Endothelial cell of umbilical vein (primary cell): ENCODE measurements around the gene IMPG1. TPM values are rescaled to one million over a fixed set of nuclear protein-coding genes. Genes with fewer than 3 reads are reported as not detected.

ENCODE experiments used
- BruUV-seq: library from RNA; stranded (reverse); fragments of 400-500 nt; replicated peaks from 2 replicates; lab custom pipeline; 2021; lab: Mats Ljungman, UMichigan
- CTCF ChIA-PET: fragments of 300-600, 350-600 bp; sonication (Branson Sonifier 250); formaldehyde crosslinking; loops from one replicate; lab custom pipeline; 2021; ENCODE audit warnings: antibody characterized with exemption, inconsistent platforms; lab: Charles Lee
- POLR2A ChIA-PET: fragments of 300-600, 350-600 bp; sonication (Branson Sonifier 250); formaldehyde crosslinking; loops from one replicate; lab custom pipeline; 2021; ENCODE audit warnings: antibody characterized with exemption, inconsistent platforms; lab: Charles Lee
- DNase-seq: peaks from one replicate; pipeline ENCODE4 v3.0.0-alpha.2; 2011; ENCODE audit warnings: low read depth, low spot score
- FAIRE-seq: peaks from 2 replicates; lab custom pipeline; 2011; peaks lifted over from hg19 to GRCh38; lab: Jason Lieb, UNC
- H2AFZ ChIP-seq: 2 replicates; pipeline ENCODE4 v1.6.0; 2012; ENCODE audit warnings: low read depth, low read length, control low read depth, inconsistent platforms
- H3K27ac ChIP-seq: 2 replicates; pipeline ENCODE4 v1.5.1; 2011; ENCODE audit warnings: low read depth, mild to moderate bottlenecking, control low read depth, low read length, moderate library complexity; ENCODE audit not compliant: insufficient read depth
- H3K27me3 ChIP-seq, 2 experiments: 2 replicates each; pipeline versions ENCODE4 v1.6.0 to v1.6.1; 2011; ENCODE audit warnings: low read length in 2 of 2, mixed read lengths in 1 of 2; ENCODE audit not compliant: control insufficient read depth in 2 of 2, insufficient read depth in 2 of 2
- H3K36me3 ChIP-seq, 2 experiments: 2 replicates in 1 of 2; 3 replicates in 1 of 2; pipeline ENCODE4 v1.5.1; 2011; ENCODE audit warnings: low read length in 2 of 2, mild to moderate bottlenecking in 1 of 2, moderate library complexity in 1 of 2; ENCODE audit not compliant: control insufficient read depth in 2 of 2, insufficient read depth in 2 of 2; ENCODE audit errors: extremely low read depth in 1 of 2
- H3K4me1 ChIP-seq: 3 replicates; pipeline ENCODE4 v1.5.1; 2011; ENCODE audit warnings: mild to moderate bottlenecking, low read length; ENCODE audit not compliant: control insufficient read depth, insufficient read depth; ENCODE audit errors: extremely low read depth
- H3K4me2 ChIP-seq: 2 replicates; pipeline ENCODE4 v1.6.1; 2011; ENCODE audit warnings: low read length, control low read depth, mixed read lengths; ENCODE audit not compliant: insufficient read depth
- H3K4me3 ChIP-seq, 3 experiments: fragments of 200-600 bp in 1 of 3; sonication (generic), shearing (Covaris generic) in 1 of 3; replicated peaks in 1 of 3; 2 replicates each; pipeline ENCODE4 v1.5.1; 2011 to 2016; ENCODE audit warnings: control low read depth in 3 of 3, low read length in 3 of 3, mild to moderate bottlenecking in 2 of 3, inconsistent platforms in 1 of 3, low read depth in 1 of 3, moderate library complexity in 1 of 3; ENCODE audit not compliant: insufficient read depth in 1 of 3
- H3K79me2 ChIP-seq: 2 replicates; pipeline ENCODE4 v1.6.0; 2012; ENCODE audit warnings: low read length, inconsistent platforms; ENCODE audit not compliant: control insufficient read depth, insufficient read depth
- H3K9ac ChIP-seq: replicated peaks from 2 replicates; pipeline ENCODE3; 2011; ENCODE audit warnings: low read length, control low read depth; ENCODE audit not compliant: insufficient read depth; ENCODE audit errors: extremely low read depth
- H3K9me1 ChIP-seq: replicated peaks from 3 replicates; pipeline ENCODE4 v1.6.0; 2011; ENCODE audit warnings: mild to moderate bottlenecking, low read length; ENCODE audit not compliant: control insufficient read depth, insufficient read depth; ENCODE audit errors: extremely low read depth
- H3K9me3 ChIP-seq: replicated peaks from 2 replicates; pipeline ENCODE4 v1.5.1; 2012; ENCODE audit warnings: low read length, inconsistent platforms; ENCODE audit not compliant: control insufficient read depth, insufficient read depth
- H4K20me1 ChIP-seq: replicated peaks from 2 replicates; pipeline ENCODE3; 2011; ENCODE audit warnings: mild to moderate bottlenecking, low read length; ENCODE audit not compliant: control insufficient read depth, insufficient read depth; ENCODE audit errors: extremely low read depth
- EZH2 ChIP-seq: IDR thresholded peaks from 2 replicates; pipeline ENCODE4 v1.6.1; 2012; ENCODE audit warnings: borderline replicate concordance, low read depth, mild to moderate bottlenecking, moderate library complexity, low read length, inconsistent platforms; ENCODE audit not compliant: severe bottlenecking
- FOS ChIP-seq: IDR thresholded peaks from 2 replicates; pipeline ENCODE4 v1.6.1; 2011; ENCODE audit warnings: mild to moderate bottlenecking, low read length, moderate library complexity, borderline replicate concordance; ENCODE audit not compliant: insufficient read depth
- GATA2 ChIP-seq: IDR thresholded peaks from 2 replicates; pipeline ENCODE4 v1.7.0; 2011; ENCODE audit warnings: low read depth, mild to moderate bottlenecking, moderate library complexity, mixed read lengths, low read length; ENCODE audit not compliant: insufficient read length, insufficient read depth
- JUN ChIP-seq: IDR thresholded peaks from 2 replicates; pipeline ENCODE4 v1.6.1; 2011; ENCODE audit warnings: borderline replicate concordance, low read depth; ENCODE audit not compliant: insufficient read length, insufficient read depth
- MYC ChIP-seq: IDR thresholded peaks from one replicate; pipeline ENCODE4 v1.6.1; 2011; ENCODE audit warnings: mild to moderate bottlenecking, low read depth, low read length
- POLR2A ChIP-seq: IDR thresholded peaks from 2 replicates; pipeline ENCODE4 v1.6.1; 2012; ENCODE audit warnings: low read depth, mild to moderate bottlenecking, control low read depth, low read length
- POLR2AphosphoS5 ChIP-seq: IDR thresholded peaks from 2 replicates; pipeline ENCODE4 v1.6.1; 2012; ENCODE audit warnings: low read depth, mild to moderate bottlenecking, control low read depth, low read length, moderate library complexity; ENCODE audit not compliant: insufficient read depth
- dilution Hi-C: fragments of 300-500 bp; cut with MboI; formaldehyde crosslinking; loops from one replicate; pipeline ENCODE4 v1.15.0; 2019; ENCODE audit warnings: low sequenced_read_pairs; ENCODE audit not compliant: extremely low pct_ligation_motif_present
- intact Hi-C: fragments of 100-400 bp; cut with micrococcal nuclease; formaldehyde crosslinking; loops from one replicate; pipeline ENCODE4 v1.10.0; 2022
- polyA plus RNA-seq, 4 experiments: library from polyadenylated mRNA; depleted of rRNA in 3 of 4; stranded (reverse) in 3 of 4; unstranded in 1 of 4; fragments of >200 nt; gene quantifications; 2 replicates each; pipeline versions ENCODE4 v1.2.1 to v1.2.3, GENCODE V29; 2011 to 2012; ENCODE audit warnings: missing spikeins in 1 of 4
- total RNA-seq: library from RNA; stranded (reverse); gene quantifications from 2 replicates; pipeline ENCODE4 v1.2.3, GENCODE V29; 2021
- TF ChIP-seq, protein P1 (sequence below), 2 donors: IDR thresholded peaks; 1 replicate in 1 of 2; 2 replicates in 1 of 2; pipeline ENCODE4 v1.5.1; 2011; ENCODE audit warnings: low read length in 2 of 2, mild to moderate bottlenecking in 2 of 2, moderate library complexity in 2 of 2, control low read depth in 1 of 2, inconsistent platforms in 1 of 2, low read depth in 1 of 2; ENCODE audit not compliant: insufficient read depth in 1 of 2; ENCODE audit errors: extremely low read depth in 1 of 2
- TF ChIP-seq, protein P2 (sequence below): IDR thresholded peaks from 2 replicates; pipeline ENCODE4 v1.6.1; 2011; ENCODE audit not compliant: insufficient read depth, insufficient read length

IMPG1 gene
- total and polyA plus RNA-seq, 2 donors (not counting 3 experiments of a cell fraction or from before 2014, with no cell fraction given), result not detected

DNA sequence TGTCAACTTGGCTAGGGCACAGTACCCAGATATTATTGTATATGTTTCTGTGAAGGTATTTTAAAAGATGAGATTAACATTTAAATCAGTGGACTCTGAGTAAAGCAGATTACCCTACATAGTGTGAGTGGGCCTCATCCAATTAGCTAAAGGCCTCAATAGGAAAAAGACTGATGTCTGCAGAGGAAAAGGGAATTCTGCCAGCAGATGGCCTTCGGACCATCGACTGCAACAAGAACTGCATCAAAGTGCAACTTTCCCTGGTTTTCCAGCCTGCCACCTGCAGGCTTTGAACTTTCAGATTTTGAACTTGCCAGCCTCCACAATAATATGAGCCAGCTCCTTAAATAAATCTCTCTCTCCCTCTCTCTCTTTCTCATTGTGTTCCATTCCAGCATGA, 80.5 kb downstream of the IMPG1 start:
- TF ChIP-seq, protein P1, sequence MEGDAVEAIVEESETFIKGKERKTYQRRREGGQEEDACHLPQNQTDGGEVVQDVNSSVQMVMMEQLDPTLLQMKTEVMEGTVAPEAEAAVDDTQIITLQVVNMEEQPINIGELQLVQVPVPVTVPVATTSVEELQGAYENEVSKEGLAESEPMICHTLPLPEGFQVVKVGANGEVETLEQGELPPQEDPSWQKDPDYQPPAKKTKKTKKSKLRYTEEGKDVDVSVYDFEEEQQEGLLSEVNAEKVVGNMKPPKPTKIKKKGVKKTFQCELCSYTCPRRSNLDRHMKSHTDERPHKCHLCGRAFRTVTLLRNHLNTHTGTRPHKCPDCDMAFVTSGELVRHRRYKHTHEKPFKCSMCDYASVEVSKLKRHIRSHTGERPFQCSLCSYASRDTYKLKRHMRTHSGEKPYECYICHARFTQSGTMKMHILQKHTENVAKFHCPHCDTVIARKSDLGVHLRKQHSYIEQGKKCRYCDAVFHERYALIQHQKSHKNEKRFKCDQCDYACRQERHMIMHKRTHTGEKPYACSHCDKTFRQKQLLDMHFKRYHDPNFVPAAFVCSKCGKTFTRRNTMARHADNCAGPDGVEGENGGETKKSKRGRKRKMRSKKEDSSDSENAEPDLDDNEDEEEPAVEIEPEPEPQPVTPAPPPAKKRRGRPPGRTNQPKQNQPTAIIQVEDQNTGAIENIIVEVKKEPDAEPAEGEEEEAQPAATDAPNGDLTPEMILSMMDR (IDR thresholded peaks at IDR 0.05; ENCODE audit: extremely low read depth in 1 of 2, insufficient read depth in 1 of 2, low read depth in 1 of 2, low read length in 2 of 2), result no peak
- TF ChIP-seq MYC (no peak), POLR2AphosphoS5 (no peak), POLR2A (no peak), GATA2 (no peak), EZH2 (no peak), FOS (no peak), JUN (no peak)
- TF ChIP-seq, protein P2, sequence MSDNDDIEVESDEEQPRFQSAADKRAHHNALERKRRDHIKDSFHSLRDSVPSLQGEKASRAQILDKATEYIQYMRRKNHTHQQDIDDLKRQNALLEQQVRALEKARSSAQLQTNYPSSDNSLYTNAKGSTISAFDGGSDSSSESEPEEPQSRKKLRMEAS, result no peak
- Histone ChIP-seq H3K27me3 (peaks cover 0 to 4% of the 10 kb centered on the region in 2 experiments), H4K20me1 (no peaks in the 10 kb centered on the region), H3K9me3 (no peaks in the 10 kb centered on the region), H3K4me1 (no peaks in the 10 kb centered on the region), H3K79me2 (no peaks in the 10 kb centered on the region), H3K9me1 (no peaks in the 10 kb centered on the region), H3K9ac (no peak overlapping the region), H3K36me3 (no peaks in the 10 kb centered on the region), H2AFZ (no peak overlapping the region), H3K27ac (no peak overlapping the region), H3K4me2 (no peak overlapping the region), H3K4me3 (no peak overlapping the region)
- intact Hi-C loops, result no loop called here
- dilution Hi-C loops, result no loop called here
- no peak for DNase-seq
- no TSS peak for BruUV-seq
- ChIA-PET CTCF (interaction anchor here (1.2 kb wide), 1 partner anchor 9 kb away, joined by 5 read pairs; no protein-coding TSS in a partner anchor), POLR2A (no interaction called here)
- FAIRE-seq, result no peak
